Measurements from ENCODE around the gene PIM1.

DNA sequence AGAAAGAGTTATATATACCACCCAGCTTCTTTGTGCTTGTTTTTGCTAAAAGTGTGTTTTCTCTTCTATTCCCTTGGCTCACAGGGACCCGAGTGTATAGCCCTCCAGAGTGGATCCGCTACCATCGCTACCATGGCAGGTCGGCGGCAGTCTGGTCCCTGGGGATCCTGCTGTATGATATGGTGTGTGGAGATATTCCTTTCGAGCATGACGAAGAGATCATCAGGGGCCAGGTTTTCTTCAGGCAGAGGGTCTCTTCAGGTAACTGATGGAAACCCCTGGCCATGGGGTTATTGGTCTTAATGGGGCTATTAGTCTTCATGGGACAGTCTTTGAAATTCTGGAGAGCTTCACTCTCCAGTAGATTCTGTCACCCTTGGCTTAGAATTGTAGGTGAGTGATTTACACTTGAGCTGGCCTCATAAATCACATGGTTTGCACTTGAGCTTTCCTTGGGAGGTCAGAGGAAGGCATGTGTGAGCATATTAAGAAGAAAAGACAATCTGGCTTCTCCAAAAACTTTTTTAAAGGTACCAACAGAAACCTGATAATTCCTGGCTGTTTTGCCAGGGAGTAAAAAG lies 3.0 kb downstream of the PIM1 start:
- TF ChIP-seq, protein P1, sequence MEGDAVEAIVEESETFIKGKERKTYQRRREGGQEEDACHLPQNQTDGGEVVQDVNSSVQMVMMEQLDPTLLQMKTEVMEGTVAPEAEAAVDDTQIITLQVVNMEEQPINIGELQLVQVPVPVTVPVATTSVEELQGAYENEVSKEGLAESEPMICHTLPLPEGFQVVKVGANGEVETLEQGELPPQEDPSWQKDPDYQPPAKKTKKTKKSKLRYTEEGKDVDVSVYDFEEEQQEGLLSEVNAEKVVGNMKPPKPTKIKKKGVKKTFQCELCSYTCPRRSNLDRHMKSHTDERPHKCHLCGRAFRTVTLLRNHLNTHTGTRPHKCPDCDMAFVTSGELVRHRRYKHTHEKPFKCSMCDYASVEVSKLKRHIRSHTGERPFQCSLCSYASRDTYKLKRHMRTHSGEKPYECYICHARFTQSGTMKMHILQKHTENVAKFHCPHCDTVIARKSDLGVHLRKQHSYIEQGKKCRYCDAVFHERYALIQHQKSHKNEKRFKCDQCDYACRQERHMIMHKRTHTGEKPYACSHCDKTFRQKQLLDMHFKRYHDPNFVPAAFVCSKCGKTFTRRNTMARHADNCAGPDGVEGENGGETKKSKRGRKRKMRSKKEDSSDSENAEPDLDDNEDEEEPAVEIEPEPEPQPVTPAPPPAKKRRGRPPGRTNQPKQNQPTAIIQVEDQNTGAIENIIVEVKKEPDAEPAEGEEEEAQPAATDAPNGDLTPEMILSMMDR (IDR thresholded peaks at IDR 0.05; ENCODE audit: insufficient read depth, low read length): no peak
- TF ChIP-seq, protein P2, sequence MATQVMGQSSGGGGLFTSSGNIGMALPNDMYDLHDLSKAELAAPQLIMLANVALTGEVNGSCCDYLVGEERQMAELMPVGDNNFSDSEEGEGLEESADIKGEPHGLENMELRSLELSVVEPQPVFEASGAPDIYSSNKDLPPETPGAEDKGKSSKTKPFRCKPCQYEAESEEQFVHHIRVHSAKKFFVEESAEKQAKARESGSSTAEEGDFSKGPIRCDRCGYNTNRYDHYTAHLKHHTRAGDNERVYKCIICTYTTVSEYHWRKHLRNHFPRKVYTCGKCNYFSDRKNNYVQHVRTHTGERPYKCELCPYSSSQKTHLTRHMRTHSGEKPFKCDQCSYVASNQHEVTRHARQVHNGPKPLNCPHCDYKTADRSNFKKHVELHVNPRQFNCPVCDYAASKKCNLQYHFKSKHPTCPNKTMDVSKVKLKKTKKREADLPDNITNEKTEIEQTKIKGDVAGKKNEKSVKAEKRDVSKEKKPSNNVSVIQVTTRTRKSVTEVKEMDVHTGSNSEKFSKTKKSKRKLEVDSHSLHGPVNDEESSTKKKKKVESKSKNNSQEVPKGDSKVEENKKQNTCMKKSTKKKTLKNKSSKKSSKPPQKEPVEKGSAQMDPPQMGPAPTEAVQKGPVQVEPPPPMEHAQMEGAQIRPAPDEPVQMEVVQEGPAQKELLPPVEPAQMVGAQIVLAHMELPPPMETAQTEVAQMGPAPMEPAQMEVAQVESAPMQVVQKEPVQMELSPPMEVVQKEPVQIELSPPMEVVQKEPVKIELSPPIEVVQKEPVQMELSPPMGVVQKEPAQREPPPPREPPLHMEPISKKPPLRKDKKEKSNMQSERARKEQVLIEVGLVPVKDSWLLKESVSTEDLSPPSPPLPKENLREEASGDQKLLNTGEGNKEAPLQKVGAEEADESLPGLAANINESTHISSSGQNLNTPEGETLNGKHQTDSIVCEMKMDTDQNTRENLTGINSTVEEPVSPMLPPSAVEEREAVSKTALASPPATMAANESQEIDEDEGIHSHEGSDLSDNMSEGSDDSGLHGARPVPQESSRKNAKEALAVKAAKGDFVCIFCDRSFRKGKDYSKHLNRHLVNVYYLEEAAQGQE (IDR thresholded peaks at IDR 0.05; ENCODE audit: insufficient replicate concordance, low read depth): no peak
- TF ChIP-seq POLR2AphosphoS5 (IDR thresholded peaks at IDR 0.05; ENCODE audit: low read depth): no peak
- no peak for TF ChIP-seq GABPA (IDR thresholded peaks at IDR 0.05; ENCODE audit: low read depth)
- no peak for TF ChIP-seq SPI1 (IDR thresholded peaks at IDR 0.05; ENCODE audit: borderline replicate concordance, low read depth)

All from HL-60 (cell line).